ACC112 (cell line): ENCODE results near the gene TUBA3E.
"Not testable (repeated sequence)": the region's sequence is repeated elsewhere in the genome, so short reads cannot be mapped to it uniquely, and the experiment has no call there.

Source experiments
- H2AFZ ChIP-seq: fragments of 200-600 bp; sonication (generic); one replicate; pipeline ENCODE4 v1.6.0; 2017; ENCODE audit warnings: antibody characterized with exemption, low read length; ENCODE audit not compliant: unreplicated experiment
- H3K27ac ChIP-seq: fragments of 200-600 bp; sonication (generic); 2 replicates; pipeline ENCODE4 v1.5.1; 2014; ENCODE audit warnings: low read depth, mild to moderate bottlenecking, antibody characterized with exemption, low read length, moderate library complexity
- H3K27me3 ChIP-seq: fragments of 200-600 bp; sonication (generic); 2 replicates; pipeline ENCODE4 v1.6.1; 2014; ENCODE audit warnings: mild to moderate bottlenecking, antibody characterized with exemption, low read length, moderate library complexity, mixed read lengths; ENCODE audit not compliant: insufficient read depth
- H3K36me3 ChIP-seq: fragments of 200-600 bp; sonication (generic); 2 replicates; pipeline ENCODE4 v1.6.1; 2016; ENCODE audit warnings: mild to moderate bottlenecking, antibody characterized with exemption, low read length, moderate library complexity, mixed read lengths; ENCODE audit not compliant: insufficient read depth
- H3K4me1 ChIP-seq: fragments of 200-600 bp; sonication (generic); one replicate; pipeline ENCODE4 v1.6.1; 2016; ENCODE audit warnings: low read length, mixed read lengths; ENCODE audit not compliant: insufficient read depth, unreplicated experiment, control insufficient read depth
- H3K4me3 ChIP-seq: fragments of 200-600 bp; sonication (generic); 2 replicates; pipeline ENCODE4 v1.5.1; 2014; ENCODE audit warnings: mild to moderate bottlenecking, low read depth, low read length
- H3K79me2 ChIP-seq: fragments of 200-600 bp; sonication (generic); one replicate; pipeline ENCODE4 v1.6.0; 2016; ENCODE audit warnings: low read length; ENCODE audit not compliant: control insufficient read depth, unreplicated experiment, insufficient read depth

TUBA3E gene

DNA sequence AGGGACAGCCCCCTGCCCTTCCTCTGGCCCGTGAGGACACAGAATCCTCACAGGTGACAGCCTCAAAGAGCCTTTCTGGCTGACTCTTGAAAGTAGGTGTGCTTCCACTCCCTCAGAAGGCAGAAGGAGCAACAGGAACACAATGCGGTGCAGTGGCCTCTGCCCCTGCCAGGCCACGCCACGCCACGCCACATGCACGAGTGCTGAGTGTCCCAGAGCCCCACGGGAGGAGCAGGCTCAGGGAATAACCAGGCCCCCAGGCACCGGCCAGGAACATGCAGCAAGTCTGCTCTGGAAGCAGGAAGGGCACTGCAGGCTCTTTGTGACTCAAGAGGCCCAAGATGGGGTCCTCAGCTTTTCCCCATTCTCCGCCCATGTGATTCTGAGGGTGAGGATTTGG lies 35.3 kb downstream of the TUBA3E start:
- no peak overlapping the region for H3K4me3 ChIP-seq
- no peak overlapping the region for H2AFZ ChIP-seq
- 0 out of 2 replicates have a peak, but pooled peaks cover 4% of the 10 kb centered on the region for H3K36me3 ChIP-seq
- no peaks in the 10 kb centered on the region for H3K79me2 ChIP-seq
- H3K4me1 ChIP-seq: no peaks in the 10 kb centered on the region
- no peaks in the 10 kb centered on the region for H3K27me3 ChIP-seq
- H3K27ac ChIP-seq: no peak overlapping the region

DNA sequence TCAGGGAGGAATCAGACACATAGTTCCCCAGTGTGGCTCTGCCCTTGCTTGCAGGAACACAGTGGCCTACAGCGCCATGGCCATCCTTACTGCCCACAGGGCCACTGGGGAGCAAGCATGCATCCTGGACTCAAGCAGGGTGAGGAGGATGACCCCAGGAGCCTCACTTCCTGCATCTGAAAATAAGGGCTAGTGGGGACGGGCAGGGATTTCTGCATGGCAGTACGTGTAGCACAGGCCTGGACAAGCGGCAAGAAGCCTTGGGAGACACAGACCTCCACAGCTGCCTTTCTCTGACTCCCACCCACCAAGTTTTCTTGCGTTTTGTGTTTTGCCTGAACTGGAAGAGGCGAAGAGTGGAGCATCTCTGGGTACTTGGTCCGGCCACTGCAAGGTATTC lies 35.8 kb downstream of the TUBA3E start:
- not testable (repeated sequence) for H3K36me3 ChIP-seq, H2AFZ ChIP-seq

DNA sequence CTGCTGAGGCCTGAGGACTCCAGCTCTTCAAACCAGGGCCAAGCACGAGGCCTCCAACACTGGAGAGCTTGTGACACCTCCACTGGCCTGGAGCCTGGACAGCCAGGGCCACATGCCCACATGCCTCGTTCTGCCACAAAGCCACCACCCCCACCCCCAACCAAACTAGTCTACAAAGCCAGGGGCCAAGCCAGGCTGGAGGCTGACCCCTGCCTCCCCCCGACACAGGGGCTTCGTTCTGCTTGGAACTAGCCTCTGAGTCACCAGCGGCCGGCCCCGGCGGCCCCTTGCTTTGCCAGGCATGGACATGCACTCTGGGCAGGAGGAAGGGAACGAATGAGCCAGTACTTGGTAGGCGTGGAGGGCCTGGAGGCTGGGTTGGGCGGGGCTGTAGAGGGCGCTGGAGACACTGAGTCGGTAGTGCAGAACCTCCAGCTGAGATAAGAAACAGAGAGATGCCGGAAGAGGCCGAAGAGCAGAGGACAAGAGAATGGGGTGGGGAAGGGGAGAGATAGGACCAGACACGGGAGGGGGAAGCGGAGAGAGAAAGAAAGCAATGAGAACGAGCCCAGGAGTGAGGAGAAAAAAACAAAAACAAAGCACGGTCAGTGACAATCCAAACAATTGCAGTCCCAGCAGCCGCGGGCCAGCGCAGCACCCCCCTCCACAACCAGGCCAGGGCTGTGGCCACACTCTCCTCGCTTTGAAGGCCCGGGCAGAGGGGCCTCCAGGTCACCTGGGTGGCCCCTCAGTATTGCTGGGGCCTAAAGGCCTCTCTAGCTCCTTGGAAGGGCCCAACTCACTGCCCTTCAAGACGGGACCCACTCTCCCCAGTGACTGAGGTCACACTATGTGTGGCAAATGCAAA lies 37.2 kb downstream of the TUBA3E start:
- not testable (repeated sequence) for H3K27me3 ChIP-seq, H2AFZ ChIP-seq, H3K36me3 ChIP-seq, H3K4me3 ChIP-seq, H3K27ac ChIP-seq, H3K79me2 ChIP-seq, H3K4me1 ChIP-seq

More for the DNA sequence above, 35.8 kb downstream of the TUBA3E start:
- H3K4me1 ChIP-seq, H3K27ac ChIP-seq, H3K4me3 ChIP-seq, H3K79me2 ChIP-seq, H3K27me3 ChIP-seq: not testable (repeated sequence)

DNA sequence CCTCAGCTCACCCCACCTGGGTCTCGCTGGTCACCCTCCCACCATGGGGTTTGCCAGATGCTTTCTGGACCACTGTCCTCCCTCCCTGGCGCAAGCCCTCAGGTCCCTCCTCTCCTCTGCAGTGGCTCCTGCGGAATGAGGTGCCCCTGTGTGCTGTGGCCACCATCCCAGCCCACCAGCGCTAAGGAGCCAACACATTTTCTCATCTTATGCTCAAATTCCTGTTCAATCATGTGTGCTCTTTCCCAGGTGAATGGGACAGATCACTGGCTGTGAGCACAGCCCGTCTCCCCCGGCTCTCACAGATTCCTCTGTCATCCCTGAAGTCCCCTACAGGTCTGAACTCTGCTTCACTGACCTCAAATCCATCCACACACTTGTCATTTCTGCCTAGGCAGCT lies 38.1 kb downstream of the TUBA3E start:
- no peaks in the 10 kb centered on the region for H3K79me2 ChIP-seq
- H3K27ac ChIP-seq: no peak overlapping the region
- no peak overlapping the region for H3K4me3 ChIP-seq
- no peaks in the 10 kb centered on the region for H3K36me3 ChIP-seq
- H3K4me1 ChIP-seq: no peaks in the 10 kb centered on the region
- H2AFZ ChIP-seq: no peak overlapping the region
- no peaks in the 10 kb centered on the region for H3K27me3 ChIP-seq

DNA sequence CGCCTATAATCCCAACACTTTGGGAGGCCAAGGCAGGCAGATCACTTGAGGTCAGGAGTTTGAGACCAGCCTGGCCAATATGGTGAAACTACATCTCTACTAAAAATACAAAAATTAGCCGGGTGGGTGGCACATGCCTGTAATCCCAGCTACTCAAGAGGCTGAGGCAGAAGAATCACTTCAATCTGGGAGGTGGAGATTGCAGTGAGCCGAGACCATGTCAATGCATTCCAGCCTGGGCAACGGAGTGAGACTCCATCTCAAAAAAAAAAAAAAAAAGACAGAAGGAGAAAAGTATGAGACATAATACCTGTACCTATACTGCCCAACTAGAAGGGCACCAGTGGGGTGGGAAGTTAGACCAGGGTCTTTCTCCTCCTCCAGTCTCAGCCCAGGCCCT lies 38.9 kb downstream of the TUBA3E start:
- not testable (repeated sequence) for H3K4me3 ChIP-seq, H3K4me1 ChIP-seq, H3K36me3 ChIP-seq, H3K79me2 ChIP-seq, H2AFZ ChIP-seq, H3K27ac ChIP-seq, H3K27me3 ChIP-seq

DNA sequence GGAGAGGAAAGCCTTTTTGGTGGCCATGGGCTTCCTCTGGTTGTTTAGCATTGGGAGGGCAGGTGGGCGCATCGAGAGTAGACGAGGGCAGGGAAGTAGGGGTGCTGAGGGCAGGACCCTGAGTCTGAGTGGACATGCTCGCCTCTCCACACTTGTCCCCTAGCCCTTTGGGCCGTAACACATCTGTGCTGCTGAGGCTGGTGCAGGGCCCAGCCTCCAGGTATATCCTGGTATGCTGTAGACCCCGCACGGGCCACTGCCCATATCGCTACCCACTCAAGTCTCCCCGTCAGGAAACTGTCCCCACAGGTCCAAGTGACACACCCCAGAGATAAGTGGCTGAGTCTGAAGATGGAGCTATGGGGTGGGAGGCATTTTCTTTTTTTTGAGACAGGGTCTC lies 39.6 kb downstream of the TUBA3E start:
- H3K4me1 ChIP-seq: no peaks in the 10 kb centered on the region
- H3K79me2 ChIP-seq: no peaks in the 10 kb centered on the region
- no peak overlapping the region for H3K4me3 ChIP-seq
- no peaks in the 10 kb centered on the region for H3K36me3 ChIP-seq
- H2AFZ ChIP-seq: no peak overlapping the region
- no peak overlapping the region for H3K27ac ChIP-seq
- H3K27me3 ChIP-seq: no peaks in the 10 kb centered on the region

DNA sequence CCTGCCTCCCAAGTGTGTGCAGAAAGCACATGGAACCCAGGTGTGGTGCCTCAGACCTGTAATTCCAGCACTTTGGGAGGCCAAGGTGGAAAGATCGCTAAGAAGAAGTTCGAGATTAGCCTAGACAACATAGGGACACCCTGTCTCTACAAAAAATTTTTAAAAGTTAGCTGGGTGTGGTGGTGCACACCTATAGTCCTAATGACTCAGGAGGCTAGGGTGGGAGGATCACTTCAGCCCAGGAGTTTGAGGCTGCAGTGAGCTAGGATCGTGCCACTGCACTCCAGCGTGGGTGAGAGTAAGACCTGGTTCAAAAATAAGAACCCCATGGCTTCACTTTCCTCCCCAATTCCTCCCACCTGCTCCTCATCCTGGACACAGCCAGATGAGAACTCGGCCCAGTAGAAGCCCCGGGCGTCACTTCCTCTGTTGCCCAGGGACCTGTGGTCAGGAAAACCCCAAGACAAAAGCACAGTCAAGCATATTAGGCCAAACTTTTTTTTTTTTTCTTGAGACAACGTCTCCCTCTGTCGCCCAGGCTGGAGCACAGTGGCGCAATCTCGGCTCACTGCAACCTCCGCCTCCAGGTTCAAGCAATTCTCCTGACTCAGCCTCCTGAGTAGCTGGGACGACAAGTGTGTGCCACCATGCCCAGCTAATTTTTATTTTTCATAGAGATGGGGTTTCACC lies 40.3 kb downstream of the TUBA3E start:
- not testable (repeated sequence) for H3K4me3 ChIP-seq, H3K27ac ChIP-seq, H3K36me3 ChIP-seq, H3K79me2 ChIP-seq, H3K27me3 ChIP-seq, H2AFZ ChIP-seq, H3K4me1 ChIP-seq

DNA sequence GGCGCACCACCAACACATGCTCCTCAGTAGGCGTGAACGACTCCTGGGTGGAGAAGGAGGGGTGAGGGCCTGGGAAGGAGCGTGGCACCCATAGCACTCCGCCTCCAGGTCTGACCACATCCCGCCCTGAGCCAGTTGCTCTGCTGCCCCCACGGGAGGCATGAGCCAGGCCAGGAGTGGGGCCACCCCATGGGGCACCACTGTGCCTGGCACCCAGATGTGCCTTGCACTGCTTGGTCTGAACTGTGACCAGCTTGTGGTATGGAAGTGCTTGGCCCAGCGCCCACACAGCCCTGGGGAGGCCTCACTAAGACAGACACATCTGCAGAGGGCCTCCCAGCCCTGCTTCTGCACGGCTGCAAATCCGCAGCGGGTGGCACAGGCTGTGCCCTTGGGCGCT lies 40.9 kb downstream of the TUBA3E start:
- H3K79me2 ChIP-seq, H3K36me3 ChIP-seq, H3K27ac ChIP-seq, H2AFZ ChIP-seq, H3K4me3 ChIP-seq, H3K4me1 ChIP-seq, H3K27me3 ChIP-seq: not testable (repeated sequence)

DNA sequence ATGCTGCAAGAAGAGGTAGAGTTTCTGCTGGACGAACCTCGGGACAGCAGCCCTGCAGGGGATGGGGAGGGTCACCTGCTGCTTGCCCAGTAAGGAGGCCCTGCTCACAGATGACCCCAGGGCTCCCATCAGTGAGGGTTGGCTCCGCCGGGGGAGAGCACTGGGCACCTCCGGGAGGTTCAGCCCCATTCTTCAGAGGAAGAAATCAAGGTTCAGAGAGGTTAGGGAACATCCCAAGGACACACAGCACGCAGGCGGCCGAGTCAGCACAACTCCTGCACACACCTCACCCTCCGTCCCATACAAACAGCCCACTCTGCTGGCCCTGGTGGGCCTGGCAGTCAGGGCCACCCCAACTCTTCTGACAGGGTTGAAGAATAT lies 41.6 kb downstream of the TUBA3E start:
- Histone ChIP-seq H3K79me2 (no peaks in the 10 kb centered on the region), H3K4me3 (no peak overlapping the region), H2AFZ (no peak overlapping the region), H3K36me3 (no peaks in the 10 kb centered on the region), H3K27me3 (no peaks in the 10 kb centered on the region), H3K27ac (no peak overlapping the region), H3K4me1 (no peaks in the 10 kb centered on the region)

DNA sequence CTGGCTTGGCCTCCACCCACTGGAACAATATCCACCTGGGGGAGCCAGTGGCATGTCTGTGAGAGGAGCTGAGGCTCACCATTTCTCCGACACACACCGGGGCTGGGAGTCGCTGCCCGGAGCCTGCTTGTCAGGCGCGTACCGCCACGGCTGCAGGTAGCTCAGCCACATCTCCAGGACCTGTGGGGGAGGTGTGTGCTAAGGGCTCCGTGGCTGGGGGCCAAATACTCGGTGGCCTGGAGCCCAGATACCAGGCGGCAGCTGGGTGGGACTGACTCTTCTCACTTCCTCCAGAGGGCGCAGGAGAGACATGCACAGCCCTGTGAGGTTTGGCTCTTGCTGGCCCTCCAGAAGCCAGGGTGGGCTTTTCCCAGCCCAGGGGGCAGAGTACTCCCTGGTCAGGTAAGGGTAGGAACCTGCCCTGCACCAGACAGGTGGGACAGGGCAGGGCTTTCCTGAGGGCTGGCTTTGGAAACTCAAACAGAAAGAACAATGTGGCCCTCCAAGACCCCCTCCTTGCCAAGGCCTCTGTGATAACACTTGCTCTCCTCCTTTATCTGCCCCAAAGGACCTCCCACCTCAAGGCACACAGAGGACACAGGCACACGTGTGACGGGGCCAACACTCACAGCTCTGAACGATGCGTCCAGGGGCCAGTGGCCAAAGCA lies 42.1 kb downstream of the TUBA3E start:
- H3K4me1 ChIP-seq, H3K4me3 ChIP-seq, H3K79me2 ChIP-seq, H3K36me3 ChIP-seq, H3K27ac ChIP-seq, H2AFZ ChIP-seq, H3K27me3 ChIP-seq: not testable (repeated sequence)
